HG03159 (cell line): ENCODE results near the gene ZNF692.
"Not testable (repeated sequence)": the region's sequence is repeated elsewhere in the genome, so short reads cannot be mapped to it uniquely, and the experiment has no call there.

ENCODE experiments used
- ATAC-seq: cut with Tn5 transposase; IDR thresholded peaks from one replicate; pipeline ENCODE4 v1.9.1; 2021; ENCODE audit warnings: mild to moderate bottlenecking, moderate library complexity; ENCODE audit not compliant: unreplicated experiment

The ZNF692 gene

GRCh38 chr1:248882427-248882826 lies 23.5 kb upstream of the ZNF692 start:
- not testable (repeated sequence) for ATAC-seq

- no peak for ATAC-seq
These were observed 22.4 kb upstream of the ZNF692 start for GRCh38 chr1:248881261-248881660.

- peak; percentile 63 for ATAC-seq
These were observed 15.2 kb upstream of the ZNF692 start for GRCh38 chr1:248873993-248874533.

GRCh38 chr1:248873409-248873992 lies 14.6 kb upstream of the ZNF692 start:
- peak; percentile 76 for ATAC-seq

- ATAC-seq, result peak; percentile 44
These were observed 14.0 kb upstream of the ZNF692 start for GRCh38 chr1:248872752-248873408.

- ATAC-seq, result no peak
These were observed 13.0 kb upstream of the ZNF692 start for GRCh38 chr1:248871837-248872401.

GRCh38 chr1:248862998-248863881 lies 4.4 kb upstream of the ZNF692 start:
- ATAC-seq, result peak; percentile 50

GRCh38 chr1:248862695-248862997 lies 3.8 kb upstream of the ZNF692 start:
- ATAC-seq, result peak; percentile 5

- no peak for ATAC-seq
These were observed 2.7 kb upstream of the ZNF692 start for GRCh38 chr1:248861616-248862015.

- ATAC-seq, result no peak
These were observed 1.1 kb upstream of the ZNF692 start for GRCh38 chr1:248860007-248860406.

- peak; percentile 47 for ATAC-seq
These were observed 592 bp downstream of the ZNF692 start for GRCh38 chr1:248858096-248858890.

- ATAC-seq, result no peak
These were observed 1.2 kb downstream of the ZNF692 start for GRCh38 chr1:248857749-248858095.

- no peak for ATAC-seq
These were observed 1.7 kb downstream of the ZNF692 start for GRCh38 chr1:248857201-248857600.

GRCh38 chr1:248856176-248856575 lies 2.7 kb downstream of the ZNF692 start:
- ATAC-seq, result no peak

- no peak for ATAC-seq
These were observed 3.3 kb downstream of the ZNF692 start for GRCh38 chr1:248855580-248855979.

- no peak for ATAC-seq
These were observed 5.1 kb downstream of the ZNF692 start for GRCh38 chr1:248853663-248854375.

- no peak for ATAC-seq
These were observed 6.1 kb downstream of the ZNF692 start for GRCh38 chr1:248852481-248853405.

- no peak for ATAC-seq
These were observed 7.5 kb downstream of the ZNF692 start for GRCh38 chr1:248851390-248851789.
